D721Med (cell line): ENCODE results near the gene PRKCA.

Source experiments
- DNase-seq: peaks from one replicate; pipeline ENCODE4 v3.0.0; 2011; ENCODE audit warnings: low spot score; ENCODE audit not compliant: insufficient read length
- FAIRE-seq: peaks from 2 replicates; lab custom pipeline; 2011; peaks lifted over from hg19 to GRCh38; lab: Jason Lieb, UNC
- CTCF ChIP-seq: IDR thresholded peaks from 2 replicates; pipeline ENCODE4 v1.5.1; 2012; ENCODE audit warnings: mild to moderate bottlenecking, control low read depth; ENCODE audit not compliant: insufficient read depth; ENCODE audit errors: missing control alignments

PRKCA gene

GRCh38 chr17:66652840-66653507, 350.6 kb downstream of the PRKCA start:
- DNase-seq, result no peak
- FAIRE-seq, result no peak
- no peak for TF ChIP-seq CTCF

GRCh38 chr17:66654106-66654740, 351.8 kb downstream of the PRKCA start:
- DNase-seq (no peak), FAIRE-seq (no peak)
- no peak for TF ChIP-seq CTCF

DNA sequence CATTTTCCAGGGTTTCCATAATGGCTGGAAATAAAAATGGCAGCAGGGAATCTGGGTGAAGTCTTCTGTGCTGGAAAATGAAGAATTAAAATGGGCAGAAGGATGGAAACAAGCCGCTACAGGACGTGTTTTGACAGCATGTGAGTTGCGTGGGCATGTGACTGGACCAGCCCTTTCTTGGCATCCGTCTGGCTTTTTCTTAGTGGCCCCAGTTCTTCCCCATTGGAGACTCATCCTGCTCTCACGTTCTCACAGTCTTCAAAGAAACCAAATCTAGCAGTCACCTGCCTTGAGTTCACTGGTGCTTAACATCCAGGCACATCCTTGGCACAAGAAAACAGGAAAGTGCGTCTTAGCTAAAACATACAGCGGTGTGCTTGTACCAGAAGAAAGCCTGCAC, 352.4 kb downstream of the PRKCA start:
- TF ChIP-seq CTCF, result no peak
- no peak for DNase-seq
- no peak for FAIRE-seq

- FAIRE-seq (no peak), DNase-seq (no peak)
- TF ChIP-seq CTCF, result no peak
Observed at GRCh38 chr17:66655461-66655860, 353.0 kb downstream of the PRKCA start.

- TF ChIP-seq CTCF, result no peak
- FAIRE-seq (no peak), DNase-seq (no peak)
Observed at GRCh38 chr17:66655861-66656260, 353.4 kb downstream of the PRKCA start.

- no peak for TF ChIP-seq CTCF
- FAIRE-seq (no peak), DNase-seq (no peak)
Observed at GRCh38 chr17:66661411-66662256, 359.2 kb downstream of the PRKCA start.
